SU-DHL-6 (cell line): ENCODE measurements around the gene TDRD10.

Source experiments
- H2AFZ ChIP-seq: fragments of 200-600 bp; sonication (generic); 2 replicates; pipeline ENCODE4 v1.6.1; 2014; ENCODE audit warnings: low read depth, mild to moderate bottlenecking, moderate library complexity, mixed read lengths, antibody characterized with exemption, low read length; ENCODE audit not compliant: severe bottlenecking
- H3F3A ChIP-seq: fragments of 200-600 bp; shearing (Covaris generic); 2 replicates; pipeline ENCODE4 v1.6.0; 2016; ENCODE audit warnings: antibody characterized with exemption, mild to moderate bottlenecking; ENCODE audit not compliant: insufficient read depth
- H3K27ac ChIP-seq: fragments of 200-600 bp; sonication (generic); 2 replicates; pipeline ENCODE4 v1.5.1; 2016; ENCODE audit warnings: low read depth, mild to moderate bottlenecking, low read length, moderate library complexity, mixed read lengths
- H3K27me3 ChIP-seq: fragments of 200-600 bp; sonication (generic), shearing (Covaris generic); 2 replicates; pipeline ENCODE4 v1.6.0; 2014; ENCODE audit warnings: mild to moderate bottlenecking, low read length
- H3K36me3 ChIP-seq: fragments of 200-600 bp; sonication (generic); 2 replicates; pipeline ENCODE4 v1.6.1; 2014; ENCODE audit warnings: mild to moderate bottlenecking, low read length, mixed read lengths
- H3K4me2 ChIP-seq: fragments of 300-600, 200-600 bp; shearing (Covaris generic), sonication (generic); 2 replicates; pipeline ENCODE4 v1.6.0; 2014; ENCODE audit warnings: low read length, low read depth, mild to moderate bottlenecking; ENCODE audit not compliant: poor library complexity, severe bottlenecking
- H3K4me3 ChIP-seq: fragments of 200-600 bp; sonication (generic); 2 replicates; pipeline ENCODE4 v1.5.1; 2014; ENCODE audit warnings: antibody characterized with exemption, low read length, mild to moderate bottlenecking, mixed read lengths; ENCODE audit not compliant: insufficient read depth, poor library complexity, severe bottlenecking
- H3K79me2 ChIP-seq: fragments of 200-600 bp; sonication (generic); 2 replicates; pipeline ENCODE4 v1.6.1; 2014; ENCODE audit warnings: mild to moderate bottlenecking, low read length, moderate library complexity; ENCODE audit not compliant: insufficient read depth
- H3K9ac ChIP-seq: fragments of 200-600 bp; sonication (generic); 2 replicates; pipeline ENCODE4 v1.7.0; 2014; ENCODE audit warnings: mild to moderate bottlenecking, low read length
- H3K9me2 ChIP-seq: fragments of 200-600 bp; sonication (generic); replicated peaks from 2 replicates; pipeline ENCODE4 v1.6.1; 2014; ENCODE audit warnings: low read length; ENCODE audit not compliant: insufficient read depth
- H3K9me3 ChIP-seq: fragments of 200-600 bp; sonication (generic); 2 replicates; pipeline ENCODE4 v1.6.1; 2014; ENCODE audit warnings: low read length, mixed read lengths; ENCODE audit not compliant: insufficient read depth
- H4K20me1 ChIP-seq: fragments of 200-600 bp; sonication (generic); 2 replicates; pipeline ENCODE4 v1.6.1; 2014; ENCODE audit warnings: low read depth, mild to moderate bottlenecking, antibody characterized with exemption, low read length, moderate library complexity, mixed read lengths
- CTCF ChIP-seq: fragments of 200-600 bp; sonication (generic); IDR thresholded peaks from one replicate; pipeline ENCODE4 v1.5.1; 2017; ENCODE audit warnings: antibody characterized with exemption, mild to moderate bottlenecking, low read length, moderate library complexity; ENCODE audit not compliant: insufficient read depth, poor library complexity, severe bottlenecking
- EZH2phosphoT487 ChIP-seq: fragments of 200-600 bp; sonication (generic), shearing (Covaris generic); conservative IDR thresholded peaks from 2 replicates; pipeline ENCODE4 v1.6.1; 2018; ENCODE audit warnings: mild to moderate bottlenecking, antibody characterized with exemption, low read length, moderate library complexity, mixed read lengths

Gene TDRD10

DNA sequence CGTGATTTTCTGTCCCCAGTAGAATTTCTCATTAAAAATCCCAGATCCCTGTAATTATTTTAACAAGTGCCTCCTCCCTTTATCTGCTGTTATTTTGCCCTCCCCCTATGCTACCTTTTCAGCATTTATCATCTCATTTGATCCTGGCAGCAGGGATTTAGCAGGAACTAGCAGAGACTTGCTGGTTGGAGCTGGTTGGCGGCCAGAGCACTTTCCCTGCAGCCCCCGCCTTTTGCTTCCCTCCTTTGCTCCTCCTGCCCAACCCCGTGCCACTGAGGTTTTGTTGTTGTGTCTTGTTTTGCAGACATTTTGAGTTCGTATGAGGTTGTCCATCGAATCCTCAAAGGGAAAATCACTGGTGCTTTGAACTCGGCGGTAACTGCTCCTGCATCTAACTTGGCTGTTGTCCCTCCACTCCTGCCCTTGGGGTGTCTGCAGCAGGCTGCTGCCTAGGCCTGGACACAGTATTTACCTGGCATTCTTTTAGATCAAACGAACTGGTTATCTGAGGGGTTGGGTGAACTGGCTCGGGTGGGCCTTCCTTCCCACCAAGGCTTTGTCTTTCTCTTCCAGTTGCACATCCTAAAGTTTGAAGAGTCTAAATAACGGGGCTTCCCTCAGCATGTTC is 45.2 kb downstream of the TDRD10 start:
- TF ChIP-seq CTCF (no peak), EZH2phosphoT487 (no peak)
- peaks cover 3% of the 10 kb centered on the region; the same call in 1 of the 2 replicates for H4K20me1 ChIP-seq
- no peak overlapping the region for H3K27ac ChIP-seq
- no peak overlapping the region for H3K4me3 ChIP-seq
- no peak overlapping the region for H3K9ac ChIP-seq
- no peak overlapping the region for H3K4me2 ChIP-seq
- no peaks in the 10 kb centered on the region for H3K9me3 ChIP-seq
- no peaks in the 10 kb centered on the region for H3K79me2 ChIP-seq
- H3K36me3 ChIP-seq: peaks cover 11% of the 10 kb centered on the region
- no peak overlapping the region for H2AFZ ChIP-seq
- H3K9me2 ChIP-seq: no peaks in the 10 kb centered on the region
- peaks cover 8% of the 10 kb centered on the region for H3F3A ChIP-seq
- no peaks in the 10 kb centered on the region for H3K27me3 ChIP-seq

DNA sequence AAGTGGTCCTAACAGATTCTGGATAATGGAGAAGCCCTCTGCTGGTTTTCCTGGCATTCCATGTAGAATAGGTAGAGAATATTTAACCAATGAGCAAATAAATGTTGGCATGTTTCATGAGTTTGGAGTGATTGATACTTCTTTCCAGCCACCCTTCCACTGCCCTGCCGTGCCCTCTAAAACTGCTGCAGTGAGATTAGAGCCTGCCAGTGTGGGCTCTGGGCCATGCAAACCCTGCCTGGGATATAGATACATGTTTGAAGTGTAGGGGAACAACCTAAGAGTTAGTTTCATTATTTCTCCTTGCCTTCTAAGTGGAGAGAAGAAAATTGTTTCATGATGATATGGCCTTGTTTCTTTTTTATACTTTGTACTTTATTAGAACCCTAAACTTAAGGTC is 46.0 kb downstream of the TDRD10 start:
- Histone ChIP-seq H3F3A (peaks cover 8% of the 10 kb centered on the region), H3K27ac (no peak overlapping the region), H3K4me3 (no peak overlapping the region), H2AFZ (no peak overlapping the region), H3K27me3 (no peaks in the 10 kb centered on the region), H3K36me3 (peaks cover 12% of the 10 kb centered on the region), H3K9me2 (no peaks in the 10 kb centered on the region), H3K9ac (no peak overlapping the region), H4K20me1 (peaks cover 3% of the 10 kb centered on the region; the same call in 1 of the 2 replicates), H3K79me2 (no peaks in the 10 kb centered on the region), H3K4me2 (no peak overlapping the region), H3K9me3 (no peaks in the 10 kb centered on the region)
- TF ChIP-seq CTCF (no peak), EZH2phosphoT487 (no peak)

GRCh38 chr1:154549202-154549770 is 47.3 kb downstream of the TDRD10 start:
- peaks cover 8% of the 10 kb centered on the region for H3F3A ChIP-seq
- peaks cover 3% of the 10 kb centered on the region; the same call in 1 of the 2 replicates for H4K20me1 ChIP-seq
- no peak overlapping the region for H3K27ac ChIP-seq
- H3K79me2 ChIP-seq: no peaks in the 10 kb centered on the region
- H3K9ac ChIP-seq: no peak overlapping the region
- H3K9me2 ChIP-seq: no peaks in the 10 kb centered on the region
- no peaks in the 10 kb centered on the region for H3K27me3 ChIP-seq
- no peak overlapping the region for H3K4me3 ChIP-seq
- H3K36me3 ChIP-seq: peaks cover 20% of the 10 kb centered on the region
- no peak overlapping the region for H3K4me2 ChIP-seq
- H2AFZ ChIP-seq: no peak overlapping the region
- no peaks in the 10 kb centered on the region for H3K9me3 ChIP-seq
- no peak for TF ChIP-seq EZH2phosphoT487
- no peak for TF ChIP-seq CTCF
